ENCODE results near the gene CTPS1. TPM values are rescaled to one million over a fixed set of nuclear protein-coding genes. Genes with fewer than 3 reads are reported as not detected.

Gene CTPS1
- total RNA-seq, 1 donor from 2014 or later, result 60.5 TPM

GRCh38 chr1:41015281-41015896 lies 35.9 kb downstream of the CTPS1 start:
- Mint-ChIP-seq H3K36me3 (peaks cover 26% of the 10 kb centered on the region), H3K4me3 (no peak overlapping the region), H3K27me3 (no peaks in the 10 kb centered on the region), H3K9me3 (no peaks in the 10 kb centered on the region), H3K4me1 (ENCODE audit: unreplicated experiment) (peaks cover under 1% of the 10 kb centered on the region), H3K27ac (peak overlapping the region; percentile 39)
- no peak for DNase-seq (ENCODE audit: extremely low spot score, unreplicated experiment)
- TF ChIP-seq CTCF (conservative IDR thresholded peaks at IDR 0.05), result no peak

DNA sequence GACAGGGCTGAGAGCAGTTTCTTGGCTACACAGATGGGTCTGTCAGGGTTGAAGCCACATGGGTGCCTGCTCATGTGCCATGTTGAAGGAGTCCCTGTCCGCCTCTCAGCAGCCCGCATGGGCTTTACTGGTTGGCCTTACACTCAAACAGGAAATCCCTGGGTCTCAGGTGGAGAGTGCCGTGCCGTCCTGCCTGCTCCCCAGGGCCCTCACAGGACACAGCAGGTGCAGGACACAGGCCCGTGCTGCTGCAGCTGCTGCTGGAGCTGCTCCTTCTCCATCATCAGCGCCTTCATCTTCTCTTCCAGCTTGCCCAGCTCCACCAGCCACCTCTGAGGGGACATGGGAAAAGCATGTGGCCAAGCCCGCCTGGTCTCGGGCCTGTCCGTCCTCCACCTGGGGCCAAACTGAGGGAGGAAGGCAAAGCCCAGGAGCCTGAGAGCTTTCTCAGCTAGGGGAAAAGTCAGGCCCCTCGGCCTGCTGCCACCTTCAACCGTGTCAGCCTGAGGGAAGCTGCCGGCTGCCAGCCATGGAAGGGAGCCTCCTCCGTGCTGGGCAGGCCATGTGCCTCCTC lies 36.5 kb downstream of the CTPS1 start:
- Mint-ChIP-seq H3K4me3 (no peak overlapping the region), H3K36me3 (peaks cover 22% of the 10 kb centered on the region), H3K9me3 (no peaks in the 10 kb centered on the region), H3K4me1 (ENCODE audit: unreplicated experiment) (no peaks in the 10 kb centered on the region), H3K27ac (no peak overlapping the region), H3K27me3 (no peaks in the 10 kb centered on the region)
- no peak for TF ChIP-seq CTCF (conservative IDR thresholded peaks at IDR 0.05)
- DNase-seq (ENCODE audit: extremely low spot score, unreplicated experiment), result no peak

- Mint-ChIP-seq H3K4me1 (ENCODE audit: unreplicated experiment) (peaks cover 6% of the 10 kb centered on the region), H3K27me3 (no peaks in the 10 kb centered on the region), H3K27ac (no peak overlapping the region), H3K36me3 (peaks cover 11% of the 10 kb centered on the region), H3K4me3 (no peak overlapping the region), H3K9me3 (no peaks in the 10 kb centered on the region)
- no peak for TF ChIP-seq CTCF (conservative IDR thresholded peaks at IDR 0.05)
- no peak for DNase-seq (ENCODE audit: extremely low spot score, unreplicated experiment)
These were observed 37.9 kb downstream of the CTPS1 start for GRCh38 chr1:41017141-41018017.

- no peak for DNase-seq (ENCODE audit: extremely low spot score, unreplicated experiment)
- Mint-ChIP-seq H3K36me3 (peaks cover 7% of the 10 kb centered on the region), H3K27ac (no peak overlapping the region), H3K9me3 (no peaks in the 10 kb centered on the region), H3K4me1 (ENCODE audit: unreplicated experiment) (peaks cover 7% of the 10 kb centered on the region), H3K4me3 (no peak overlapping the region), H3K27me3 (no peaks in the 10 kb centered on the region)
- no peak for TF ChIP-seq CTCF (conservative IDR thresholded peaks at IDR 0.05)
These were observed 38.5 kb downstream of the CTPS1 start for GRCh38 chr1:41018018-41018410.

DNA sequence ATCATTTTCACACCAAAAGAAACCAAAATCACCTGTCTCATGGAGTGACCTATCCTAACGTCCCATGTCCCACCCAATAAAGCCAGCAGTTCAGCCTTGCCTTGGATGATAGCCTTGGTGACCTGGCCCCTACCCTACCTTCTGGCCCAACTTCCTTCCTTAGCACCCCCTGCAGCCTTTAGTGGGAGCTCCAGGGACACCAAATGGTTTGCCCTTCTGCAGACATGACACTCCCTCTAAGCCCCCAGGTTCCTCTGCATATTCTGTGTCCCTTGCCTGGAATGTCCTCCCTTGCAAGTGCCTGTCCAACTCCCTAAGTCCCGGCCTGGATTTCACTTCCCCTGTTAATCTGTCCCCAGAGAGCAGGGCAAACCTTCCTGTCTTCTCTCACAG lies 39.9 kb downstream of the CTPS1 start:
- Mint-ChIP-seq H3K27me3 (no peaks in the 10 kb centered on the region), H3K4me1 (ENCODE audit: unreplicated experiment) (peaks cover 11% of the 10 kb centered on the region), H3K36me3 (peaks cover 4% of the 10 kb centered on the region), H3K9me3 (no peaks in the 10 kb centered on the region), H3K4me3 (no peak overlapping the region), H3K27ac (peak overlapping the region; percentile 50)
- TF ChIP-seq CTCF (conservative IDR thresholded peaks at IDR 0.05), result no peak
- DNase-seq (ENCODE audit: extremely low spot score, unreplicated experiment), result no peak

Data from type B pancreatic cell (in vitro differentiated cells).